B cell (primary cell): ENCODE data around the gene FJX1. TPM values are rescaled to one million over a fixed set of nuclear protein-coding genes. Genes with fewer than 3 reads are reported as not detected.

Experiments
- ATAC-seq: fragments of 200-7000 bp; cut with Tn5 transposase; one replicate; pipeline ENCODE4 v1.10.0; 2021; ENCODE audit warnings: low read depth, mild to moderate bottlenecking, moderate number of reproducible peaks, moderate library complexity
- CTCF ChIA-PET: fragments of 350-600 bp; sonication (Branson Sonifier 250); formaldehyde crosslinking; loops from one replicate; lab custom pipeline; 2021; ENCODE audit warnings: antibody characterized with exemption, inconsistent platforms; lab: Charles Lee
- POLR2A ChIA-PET: fragments of 350-600 bp; sonication (Branson Sonifier 250); formaldehyde crosslinking; loops from one replicate; lab custom pipeline; 2021; ENCODE audit warnings: antibody characterized with exemption; lab: Charles Lee
- DNase-seq: peaks from one replicate; pipeline ENCODE4 v3.0.0; 2013
- H2AFZ ChIP-seq: 2 replicates; pipeline ENCODE4 v1.6.1; 2012; ENCODE audit warnings: mild to moderate bottlenecking, low read depth, low read length; ENCODE audit not compliant: insufficient read depth, poor library complexity, severe bottlenecking
- H3K27ac ChIP-seq, 2 donors: 1 replicate in 1 of 2; 2 replicates in 1 of 2; pipeline ENCODE4 v1.5.1; 2012 to 2013; ENCODE audit warnings: low read length in 2 of 2, mild to moderate bottlenecking in 2 of 2, moderate library complexity in 1 of 2
- H3K27me3 ChIP-seq, 4 experiments: fragments of 200-600 bp in 1 of 4; sonication (generic) in 1 of 4; replicated peaks in 1 of 4; 1 replicate in 2 of 4; 2 replicates in 2 of 4; pipeline versions ENCODE4 v1.6.1 to v1.7.0; 2013 to 2016; ENCODE audit warnings: low read length in 3 of 4, mild to moderate bottlenecking in 2 of 4, mixed read lengths in 1 of 4, moderate library complexity in 1 of 4; ENCODE audit not compliant: insufficient read depth in 4 of 4, control insufficient read depth in 3 of 4; ENCODE audit errors: control extremely low read depth in 1 of 4
- H3K36me3 ChIP-seq, 2 experiments: replicated peaks in 1 of 2; 1 replicate in 1 of 2; 2 replicates in 1 of 2; pipeline versions ENCODE4 v1.6.1 to v1.7.1; 2013; ENCODE audit warnings: low read length in 1 of 2; ENCODE audit not compliant: insufficient read depth in 2 of 2, control insufficient read depth in 1 of 2; ENCODE audit errors: control extremely low read depth in 1 of 2, extremely low read depth in 1 of 2
- H3K4me1 ChIP-seq, 2 donors: fragments of 200-600 bp in 1 of 2; sonication (generic) in 1 of 2; 1 replicate in 1 of 2; 2 replicates in 1 of 2; pipeline versions ENCODE4 v1.5.1 to v1.6.1; 2013 to 2017; ENCODE audit warnings: low read length in 2 of 2; ENCODE audit not compliant: control insufficient read depth in 2 of 2, insufficient read depth in 2 of 2
- H3K4me2 ChIP-seq: replicated peaks from 2 replicates; pipeline ENCODE3; 2012; ENCODE audit warnings: mild to moderate bottlenecking, low read depth, low read length; ENCODE audit not compliant: poor library complexity, severe bottlenecking
- H3K4me3 ChIP-seq, 5 experiments: fragments of 200-600 bp in 1 of 5; sonication (generic) in 1 of 5; 1 replicate in 3 of 5; 2 replicates in 2 of 5; pipeline versions ENCODE4 v1.5.1 to v1.7.0; 2011 to 2016; ENCODE audit warnings: low read length in 4 of 5, mild to moderate bottlenecking in 4 of 5, low read depth in 2 of 5, control low read depth in 1 of 5, moderate library complexity in 1 of 5; ENCODE audit not compliant: insufficient read depth in 1 of 5; ENCODE audit errors: control extremely low read depth in 1 of 5, extremely low read depth in 1 of 5
- H3K79me2 ChIP-seq: fragments of 200-600 bp; sonication (generic); one replicate; pipeline ENCODE4 v1.6.0; 2016; ENCODE audit warnings: low read length; ENCODE audit not compliant: control insufficient read depth, insufficient read depth
- H3K9ac ChIP-seq: fragments of 200-600 bp; sonication (generic); 2 replicates; pipeline ENCODE4 v1.6.1; 2017; ENCODE audit warnings: mild to moderate bottlenecking, low read length, moderate library complexity
- H3K9me3 ChIP-seq, 3 donors: one replicate each; pipeline versions ENCODE4 v1.6.1 to v1.7.1; 2013; ENCODE audit warnings: low read length in 2 of 3; ENCODE audit not compliant: control insufficient read depth in 2 of 3, insufficient read depth in 1 of 3; ENCODE audit errors: control extremely low read depth in 1 of 3
- H4K20me1 ChIP-seq: 2 replicates; pipeline ENCODE4 v1.6.0; 2012; ENCODE audit warnings: mild to moderate bottlenecking, low read length; ENCODE audit not compliant: insufficient read depth, control insufficient read depth, poor library complexity, severe bottlenecking
- H3K27ac Mint-ChIP-seq: one replicate; pipeline ENCODE4 v1.8.0; 2021; ENCODE audit warnings: mixed read lengths
- H3K27me3 Mint-ChIP-seq: one replicate; pipeline ENCODE4 v1.8.0; 2021; ENCODE audit warnings: mixed read lengths
- H3K4me1 Mint-ChIP-seq: one replicate; pipeline ENCODE4 v1.8.0; 2021; ENCODE audit warnings: mixed read lengths
- H3K4me3 Mint-ChIP-seq: one replicate; pipeline ENCODE4 v1.8.0; 2021; ENCODE audit warnings: mixed read lengths
- H3K9me3 Mint-ChIP-seq: one replicate; pipeline ENCODE4 v1.8.0; 2022; ENCODE audit warnings: mixed read lengths; ENCODE audit not compliant: insufficient read depth
- CTCF ChIP-seq: fragments of 200-600 bp; IDR thresholded peaks from one replicate; pipeline ENCODE4 v1.8.0; 2022; ENCODE audit warnings: antibody characterized with exemption, mild to moderate bottlenecking
- EZH2 ChIP-seq: IDR thresholded peaks from 2 replicates; pipeline ENCODE4 v1.6.1; 2012; ENCODE audit warnings: borderline replicate concordance, low read depth, mild to moderate bottlenecking, moderate library complexity, low read length; ENCODE audit not compliant: insufficient read depth, poor library complexity, severe bottlenecking
- WGBS: methylation state at CpG from one replicate; pipeline ENCODE4 v1.1.5; 2013; ENCODE audit warnings: missing lambda C conversion rate; ENCODE audit not compliant: insufficient coverage; 5-methylcytosine and 5-hydroxymethylcytosine counted together
- intact Hi-C: fragments of 100-400 bp; cut with micrococcal nuclease; formaldehyde crosslinking; loops from one replicate; pipeline ENCODE4 v1.10.0; 2022
- polyA plus RNA-seq: library from polyadenylated mRNA; depleted of rRNA; stranded (reverse); fragments of >200 nt; gene quantifications from 2 replicates; pipeline ENCODE4 v1.2.3, GENCODE V29; 2012
- total RNA-seq, 2 donors: library from RNA; stranded (reverse); fragments of 120-200 nt in 1 of 2; gene quantifications; 1 replicate in 1 of 2; 2 replicates in 1 of 2; pipeline versions ENCODE4 v1.2.3 to v1.2.4, GENCODE V29; 2013 to 2022

FJX1 gene
- total and polyA plus RNA-seq, 2 donors (not counting 1 experiment from before 2014, with no cell fraction given): 0.03 TPM; not detected in 1

GRCh38 chr11:35602160-35602793 lies 16.0 kb upstream of the FJX1 start:
- H2AFZ ChIP-seq: no peak overlapping the region
- ChIA-PET CTCF (interaction anchor here (1.2 kb wide), 1 partner anchor 13 kb away, joined by 3 read pairs; no protein-coding TSS in a partner anchor), POLR2A (no interaction called here)
- no peak overlapping the region for H3K9ac ChIP-seq
- DNase-seq (no peak), ATAC-seq (no peak)
- Mint-ChIP-seq H3K9me3 (no peaks in the 10 kb centered on the region), H3K27ac (no peak overlapping the region), H3K4me3 (no peak overlapping the region), H3K4me1 (no peaks in the 10 kb centered on the region), H3K27me3 (peaks cover 52% of the 10 kb centered on the region)
- H3K27ac ChIP-seq: no peak overlapping the region
- intact Hi-C loops: no loop called here
- H4K20me1 ChIP-seq: no peaks in the 10 kb centered on the region
- WGBS: 69% methylated on average over 4 of the region's 5 CpGs
- H3K27me3 ChIP-seq: peaks cover 0 to 12% (median 10%) of the 10 kb centered on the region in 4 experiments
- H3K4me3 ChIP-seq: no peak overlapping the region
- TF ChIP-seq CTCF (no peak), EZH2 (no peak)
- H3K9me3 ChIP-seq: no peaks in the 10 kb centered on the region
- no peaks in the 10 kb centered on the region for H3K79me2 ChIP-seq
- H3K36me3 ChIP-seq: no peaks in the 10 kb centered on the region
- H3K4me1 ChIP-seq: no peaks in the 10 kb centered on the region
- H3K4me2 ChIP-seq: no peak overlapping the region

- Histone ChIP-seq H3K4me3 (no peak overlapping the region), H2AFZ (no peak overlapping the region), H3K79me2 (no peaks in the 10 kb centered on the region), H3K4me2 (no peak overlapping the region), H3K27ac (no peak overlapping the region), H3K9me3 (no peaks in the 10 kb centered on the region), H4K20me1 (no peaks in the 10 kb centered on the region), H3K36me3 (no peaks in the 10 kb centered on the region), H3K9ac (no peak overlapping the region), H3K27me3 (peaks cover 0 to 12% (median 10%) of the 10 kb centered on the region in 4 experiments), H3K4me1 (no peaks in the 10 kb centered on the region)
- WGBS: 100% methylated on average over 1 of the region's 3 CpGs
- CTCF ChIA-PET: interaction anchor here (1.2 kb wide), 1 partner anchor 13 kb away, joined by 3 read pairs; no protein-coding TSS in a partner anchor
- Mint-ChIP-seq H3K4me1 (no peaks in the 10 kb centered on the region), H3K4me3 (no peak overlapping the region), H3K9me3 (no peaks in the 10 kb centered on the region), H3K27ac (no peak overlapping the region), H3K27me3 (peaks cover 53% of the 10 kb centered on the region)
- POLR2A ChIA-PET: no interaction called here
- intact Hi-C loops: no loop called here
- DNase-seq: no peak
- TF ChIP-seq EZH2 (no peak), CTCF (no peak)
- ATAC-seq: no peak
These were observed 15.3 kb upstream of the FJX1 start for GRCh38 chr11:35602979-35603378.
